ENCODE data around the gene LY6G5B.

LY6G5B gene

GRCh38 chr6:31676904-31677303 lies 7.1 kb downstream of the LY6G5B start:
- peaks cover 3% of the 10 kb centered on the region for H3K36me3 ChIP-seq (ENCODE audit: control insufficient read depth, insufficient read depth, low read length)
- no peaks in the 10 kb centered on the region for H3K27me3 ChIP-seq (ENCODE audit: control insufficient read depth, insufficient read depth, low read length)
- no peaks in the 10 kb centered on the region for H3K9me3 ChIP-seq (ENCODE audit: control insufficient read depth, low read length)
- H3K4me3 ChIP-seq (ENCODE audit: low read length) = no peak overlapping the region
- no peak overlapping the region for H3K9ac ChIP-seq (ENCODE audit: low read length)
- peaks cover 11% of the 10 kb centered on the region for H3K4me1 ChIP-seq (ENCODE audit: control insufficient read depth, insufficient read depth, low read length)

DNA sequence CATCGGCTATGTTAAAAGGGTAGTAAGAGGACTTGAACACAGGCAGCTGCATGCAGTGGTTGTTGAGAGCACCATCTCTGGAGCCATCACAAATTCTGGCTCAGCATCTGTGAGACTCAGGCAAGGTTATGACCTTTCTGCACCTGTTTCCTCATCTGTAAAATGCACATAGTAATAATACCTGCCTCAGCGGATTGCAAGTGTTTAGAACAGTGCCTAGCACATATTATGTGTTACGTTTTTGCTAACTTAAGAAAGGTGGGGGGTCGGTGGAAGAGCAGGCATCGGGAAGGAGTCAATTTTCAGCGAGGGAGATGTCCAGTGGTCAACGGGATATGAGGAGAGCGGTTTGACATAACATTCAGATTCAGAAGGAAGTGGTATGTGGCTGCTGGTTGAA lies 8.2 kb downstream of the LY6G5B start:
- no peaks in the 10 kb centered on the region for H3K27me3 ChIP-seq (ENCODE audit: control insufficient read depth, insufficient read depth, low read length)
- no peak overlapping the region for H3K9ac ChIP-seq (ENCODE audit: low read length)
- H3K9me3 ChIP-seq (ENCODE audit: control insufficient read depth, low read length) = no peaks in the 10 kb centered on the region
- peaks cover 11% of the 10 kb centered on the region for H3K4me1 ChIP-seq (ENCODE audit: control insufficient read depth, insufficient read depth, low read length)
- no peaks in the 10 kb centered on the region for H3K36me3 ChIP-seq (ENCODE audit: control insufficient read depth, insufficient read depth, low read length)
- no peak overlapping the region for H3K4me3 ChIP-seq (ENCODE audit: low read length)

DNA sequence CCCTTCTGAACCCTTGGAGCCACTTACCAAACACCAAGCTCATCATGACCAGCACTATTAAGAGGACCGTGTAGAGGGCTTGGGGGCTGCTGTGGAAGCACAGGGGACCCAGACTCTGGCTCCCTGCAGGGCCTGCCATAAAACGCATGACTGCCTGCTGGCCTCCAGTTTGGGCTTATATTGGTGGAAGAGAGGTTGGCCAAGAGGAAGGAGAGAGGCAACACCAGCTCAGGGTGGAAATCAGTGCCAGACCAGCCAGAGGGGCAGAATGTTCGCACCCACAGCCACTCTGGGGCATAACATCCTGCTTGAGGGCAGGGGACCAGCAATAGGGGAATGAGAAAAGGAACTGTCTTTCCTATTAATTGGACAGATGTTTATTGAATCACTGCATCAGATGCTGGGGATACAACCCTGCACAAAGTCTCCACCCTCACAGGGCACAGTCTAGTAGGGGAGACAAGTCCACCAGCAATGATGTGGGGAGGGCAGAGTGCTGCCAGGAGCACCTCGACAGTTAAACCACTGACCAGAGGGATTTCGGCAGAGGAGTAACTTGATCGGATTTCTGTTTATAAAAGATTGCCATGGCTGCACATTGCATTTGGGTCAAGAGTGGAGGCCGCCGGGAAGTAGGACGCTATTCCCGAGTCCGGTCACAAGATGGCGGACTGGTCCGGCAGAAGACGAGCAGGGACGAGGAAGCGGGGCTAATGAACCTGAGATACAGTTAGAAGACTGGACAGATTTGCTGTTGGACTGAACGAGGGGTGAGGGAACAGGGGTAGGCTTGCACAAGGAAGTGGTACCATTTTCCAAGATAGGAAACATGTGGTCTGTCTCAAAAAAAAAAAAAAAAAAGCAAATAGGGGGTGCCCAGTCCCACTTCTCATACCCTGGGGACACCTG lies 10.7 kb downstream of the LY6G5B start, which contains the start of gene LY6G5C:
Gene LY6G5C, minus strand, starts transcription at position 842 of the 909 bp plus-strand sequence. Its CDS starts 694 bp downstream, at position 148.
- Histone ChIP-seq H3K36me3 (ENCODE audit: control insufficient read depth, insufficient read depth, low read length) (no peaks in the 10 kb centered on the region), H3K9ac (ENCODE audit: low read length) (peak within 1 kb of the TSS; percentile 71), H3K9me3 (ENCODE audit: control insufficient read depth, low read length) (no peaks in the 10 kb centered on the region), H3K4me3 (ENCODE audit: low read length) (peak within 1 kb of the TSS; percentile 40), H3K4me1 (ENCODE audit: control insufficient read depth, insufficient read depth, low read length) (peaks cover 19% of the 10 kb centered on the region), H3K27me3 (ENCODE audit: control insufficient read depth, insufficient read depth, low read length) (no peaks in the 10 kb centered on the region)

- Histone ChIP-seq H3K9ac (ENCODE audit: low read length) (peak overlapping the region; percentile 71), H3K4me3 (ENCODE audit: low read length) (peak overlapping the region; percentile 40), H3K4me1 (ENCODE audit: control insufficient read depth, insufficient read depth, low read length) (peaks cover 19% of the 10 kb centered on the region), H3K27me3 (ENCODE audit: control insufficient read depth, insufficient read depth, low read length) (no peaks in the 10 kb centered on the region), H3K36me3 (ENCODE audit: control insufficient read depth, insufficient read depth, low read length) (peaks cover 3% of the 10 kb centered on the region), H3K9me3 (ENCODE audit: control insufficient read depth, low read length) (no peaks in the 10 kb centered on the region)
Observed at GRCh38 chr6:31681135-31681671, 11.4 kb downstream of the LY6G5B start.

DNA sequence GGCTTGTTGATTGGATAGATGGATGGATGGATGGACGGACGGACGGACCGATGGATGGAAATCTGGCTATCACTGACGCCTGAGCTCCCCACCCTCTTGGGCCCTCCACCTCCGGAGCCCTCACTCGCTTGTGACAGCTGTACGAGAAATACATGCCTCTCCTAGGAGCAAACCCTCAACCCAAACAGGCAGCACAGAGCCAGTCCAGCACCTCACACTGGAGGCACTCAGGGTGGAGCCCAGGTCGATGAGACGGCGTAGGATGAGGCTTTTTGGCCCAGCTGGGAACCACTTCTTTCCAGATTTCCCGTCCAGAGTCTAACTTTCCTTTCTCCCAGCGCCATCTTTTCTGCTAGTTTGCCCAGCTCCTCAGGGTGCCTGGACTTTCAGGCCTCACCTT lies 13.8 kb downstream of the LY6G5B start:
- no peak overlapping the region for H3K4me3 ChIP-seq (ENCODE audit: low read length)

DNA sequence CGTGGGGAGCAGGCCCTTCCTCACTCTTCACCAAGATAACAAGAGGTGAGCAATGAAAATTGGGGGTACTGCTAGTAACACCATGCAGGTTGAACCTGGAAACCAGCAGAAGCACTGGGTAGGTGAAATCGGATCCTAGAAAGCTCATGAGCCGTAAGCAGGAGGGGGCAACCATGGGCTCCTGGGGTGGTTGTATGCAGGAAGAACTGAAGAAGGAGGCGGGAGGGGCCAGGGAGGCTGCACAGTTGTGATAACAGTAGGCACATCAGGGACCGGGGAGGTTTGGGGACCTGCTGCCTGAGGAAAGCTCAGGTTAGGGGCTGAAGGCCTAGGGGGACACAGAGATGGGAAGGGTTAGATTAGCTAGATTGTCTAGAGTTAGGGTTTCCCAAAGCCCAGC lies 16.7 kb downstream of the LY6G5B start:
- Histone ChIP-seq H3K9ac (ENCODE audit: low read length) (no peak overlapping the region), H3K4me1 (ENCODE audit: control insufficient read depth, insufficient read depth, low read length) (peaks cover 33% of the 10 kb centered on the region), H3K27me3 (ENCODE audit: control insufficient read depth, insufficient read depth, low read length) (no peaks in the 10 kb centered on the region), H3K36me3 (ENCODE audit: control insufficient read depth, insufficient read depth, low read length) (peaks cover 30% of the 10 kb centered on the region), H3K9me3 (ENCODE audit: control insufficient read depth, low read length) (no peaks in the 10 kb centered on the region), H3K4me3 (ENCODE audit: low read length) (no peak overlapping the region)

More for the DNA sequence above, 13.8 kb downstream of the LY6G5B start:
- H3K9me3 ChIP-seq (ENCODE audit: control insufficient read depth, low read length) = no peaks in the 10 kb centered on the region
- no peaks in the 10 kb centered on the region for H3K27me3 ChIP-seq (ENCODE audit: control insufficient read depth, insufficient read depth, low read length)
- H3K36me3 ChIP-seq (ENCODE audit: control insufficient read depth, insufficient read depth, low read length) = peaks cover 14% of the 10 kb centered on the region
- H3K4me1 ChIP-seq (ENCODE audit: control insufficient read depth, insufficient read depth, low read length) = peaks cover 19% of the 10 kb centered on the region
- peak overlapping the region; percentile 67 for H3K9ac ChIP-seq (ENCODE audit: low read length)

DNA sequence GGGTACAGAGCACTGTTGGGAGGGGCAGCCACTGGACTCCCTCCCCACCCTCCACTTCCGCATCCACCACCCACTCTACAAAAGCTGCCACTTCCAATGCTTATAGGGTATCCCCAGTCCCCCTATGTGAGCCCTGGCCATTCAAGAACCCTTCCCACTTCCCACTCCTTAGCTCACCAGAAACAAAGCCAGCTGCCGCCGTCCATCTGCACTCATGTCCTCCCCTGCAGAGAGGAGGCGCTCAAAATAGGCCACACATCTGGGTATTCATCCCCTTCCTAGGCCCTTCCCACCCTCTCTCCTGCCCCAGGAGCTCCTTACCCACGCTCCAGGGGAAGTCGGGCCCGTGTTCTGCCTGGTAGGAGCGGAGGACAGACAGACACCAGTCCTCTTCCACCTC lies 17.5 kb downstream of the LY6G5B start:
- no peaks in the 10 kb centered on the region for H3K27me3 ChIP-seq (ENCODE audit: control insufficient read depth, insufficient read depth, low read length)
- peaks cover 30% of the 10 kb centered on the region for H3K36me3 ChIP-seq (ENCODE audit: control insufficient read depth, insufficient read depth, low read length)
- no peak overlapping the region for H3K4me3 ChIP-seq (ENCODE audit: low read length)
- no peaks in the 10 kb centered on the region for H3K9me3 ChIP-seq (ENCODE audit: control insufficient read depth, low read length)
- H3K9ac ChIP-seq (ENCODE audit: low read length) = no peak overlapping the region
- peaks cover 29% of the 10 kb centered on the region for H3K4me1 ChIP-seq (ENCODE audit: control insufficient read depth, insufficient read depth, low read length)

GRCh38 chr6:31687860-31688693 lies 18.3 kb downstream of the LY6G5B start:
- no peaks in the 10 kb centered on the region for H3K9me3 ChIP-seq (ENCODE audit: control insufficient read depth, low read length)
- H3K4me3 ChIP-seq (ENCODE audit: low read length) = no peak overlapping the region
- peaks cover 30% of the 10 kb centered on the region for H3K36me3 ChIP-seq (ENCODE audit: control insufficient read depth, insufficient read depth, low read length)
- H3K27me3 ChIP-seq (ENCODE audit: control insufficient read depth, insufficient read depth, low read length) = no peaks in the 10 kb centered on the region
- H3K4me1 ChIP-seq (ENCODE audit: control insufficient read depth, insufficient read depth, low read length) = peaks cover 29% of the 10 kb centered on the region
- H3K9ac ChIP-seq (ENCODE audit: low read length) = no peak overlapping the region

- Histone ChIP-seq H3K27me3 (ENCODE audit: control insufficient read depth, insufficient read depth, low read length) (no peaks in the 10 kb centered on the region), H3K9ac (ENCODE audit: low read length) (peak overlapping the region; percentile 11), H3K9me3 (ENCODE audit: control insufficient read depth, low read length) (no peaks in the 10 kb centered on the region), H3K4me1 (ENCODE audit: control insufficient read depth, insufficient read depth, low read length) (peaks cover 21% of the 10 kb centered on the region), H3K4me3 (ENCODE audit: low read length) (no peak overlapping the region), H3K36me3 (ENCODE audit: control insufficient read depth, insufficient read depth, low read length) (peaks cover 30% of the 10 kb centered on the region)
Observed at GRCh38 chr6:31689249-31690110, 19.7 kb downstream of the LY6G5B start.

- peak overlapping the region; percentile 11 for H3K9ac ChIP-seq (ENCODE audit: low read length)
- no peaks in the 10 kb centered on the region for H3K27me3 ChIP-seq (ENCODE audit: control insufficient read depth, insufficient read depth, low read length)
- no peaks in the 10 kb centered on the region for H3K9me3 ChIP-seq (ENCODE audit: control insufficient read depth, low read length)
- no peak overlapping the region for H3K4me3 ChIP-seq (ENCODE audit: low read length)
- peaks cover 30% of the 10 kb centered on the region for H3K36me3 ChIP-seq (ENCODE audit: control insufficient read depth, insufficient read depth, low read length)
- H3K4me1 ChIP-seq (ENCODE audit: control insufficient read depth, insufficient read depth, low read length) = peaks cover 21% of the 10 kb centered on the region
Observed at GRCh38 chr6:31690231-31691077, 20.7 kb downstream of the LY6G5B start.
